Prostate gland (tissue), 2 donors: ENCODE data around the gene PRKD1.

ENCODE experiments used
- POLR2AphosphoS5 ChIP-seq: sonication (generic); formaldehyde crosslinking; IDR thresholded peaks from one replicate; pipeline ENCODE4 v1.6.1; 2017; ENCODE audit warnings: antibody characterized with exemption
- TF ChIP-seq, protein P1 (sequence below), 4 experiments: fragments of 200-600 bp in 2 of 4; fragments of 450-650 bp in 2 of 4; sonication (generic) in 2 of 4; IDR thresholded peaks; 1 replicate in 3 of 4; 2 replicates in 1 of 4; pipeline ENCODE4 v1.5.1; 2016 to 2019; ENCODE audit warnings: antibody characterized with exemption in 4 of 4, mild to moderate bottlenecking in 2 of 4, moderate library complexity in 2 of 4

DNA sequence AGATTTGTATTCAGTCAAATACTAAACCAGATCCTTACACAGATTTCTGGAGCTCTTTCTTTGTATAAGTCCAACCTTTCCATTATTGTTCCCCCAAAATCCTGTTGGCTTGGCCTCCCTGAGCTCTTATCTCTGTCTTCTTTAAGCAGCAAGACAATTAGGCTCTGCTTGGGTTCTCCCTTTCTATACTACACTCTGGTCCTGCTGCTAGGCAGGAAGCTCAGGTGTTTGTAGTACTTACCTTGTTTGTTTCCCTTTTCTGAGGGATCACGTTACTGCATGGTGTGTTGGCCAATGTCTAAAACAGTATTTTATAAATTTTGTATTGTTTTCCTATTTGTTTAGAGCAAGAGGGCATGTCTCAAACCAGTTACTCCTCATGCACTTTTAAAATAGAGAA lies 192.9 kb downstream of the PRKD1 start:
- TF ChIP-seq, protein P1, sequence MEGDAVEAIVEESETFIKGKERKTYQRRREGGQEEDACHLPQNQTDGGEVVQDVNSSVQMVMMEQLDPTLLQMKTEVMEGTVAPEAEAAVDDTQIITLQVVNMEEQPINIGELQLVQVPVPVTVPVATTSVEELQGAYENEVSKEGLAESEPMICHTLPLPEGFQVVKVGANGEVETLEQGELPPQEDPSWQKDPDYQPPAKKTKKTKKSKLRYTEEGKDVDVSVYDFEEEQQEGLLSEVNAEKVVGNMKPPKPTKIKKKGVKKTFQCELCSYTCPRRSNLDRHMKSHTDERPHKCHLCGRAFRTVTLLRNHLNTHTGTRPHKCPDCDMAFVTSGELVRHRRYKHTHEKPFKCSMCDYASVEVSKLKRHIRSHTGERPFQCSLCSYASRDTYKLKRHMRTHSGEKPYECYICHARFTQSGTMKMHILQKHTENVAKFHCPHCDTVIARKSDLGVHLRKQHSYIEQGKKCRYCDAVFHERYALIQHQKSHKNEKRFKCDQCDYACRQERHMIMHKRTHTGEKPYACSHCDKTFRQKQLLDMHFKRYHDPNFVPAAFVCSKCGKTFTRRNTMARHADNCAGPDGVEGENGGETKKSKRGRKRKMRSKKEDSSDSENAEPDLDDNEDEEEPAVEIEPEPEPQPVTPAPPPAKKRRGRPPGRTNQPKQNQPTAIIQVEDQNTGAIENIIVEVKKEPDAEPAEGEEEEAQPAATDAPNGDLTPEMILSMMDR (IDR thresholded peaks at IDR 0.05), result no peak
- no peak for TF ChIP-seq POLR2AphosphoS5
